Ascending aorta (tissue), 2 donors: ENCODE results near the gene GSTK1. TPM values are rescaled to one million over a fixed set of nuclear protein-coding genes. Genes with fewer than 3 reads are reported as not detected.
"Not testable (repeated sequence)": the region's sequence is repeated elsewhere in the genome, so short reads cannot be mapped to it uniquely, and the experiment has no call there.

Experiments used
- DNase-seq, 2 donors: peaks; one replicate each; pipeline ENCODE4 v3.0.0-alpha.2; 2019; ENCODE audit warnings: low spot score in 2 of 2
- H3K27ac ChIP-seq, 2 donors: fragments of 200-600 bp; sonication (generic); one replicate each; pipeline ENCODE4 v1.5.1; 2016 to 2017; ENCODE audit warnings: mild to moderate bottlenecking in 1 of 2
- H3K27me3 ChIP-seq: fragments of 200-600 bp; sonication (generic); one replicate; pipeline ENCODE4 v1.5.1; 2017
- H3K36me3 ChIP-seq, 2 donors: fragments of 200-600 bp; sonication (generic); one replicate each; pipeline ENCODE4 v1.5.1; 2016
- H3K4me1 ChIP-seq, 2 donors: fragments of 200-600 bp; sonication (generic); one replicate each; pipeline ENCODE4 v1.5.1; 2016 to 2017; ENCODE audit warnings: mild to moderate bottlenecking in 1 of 2
- H3K4me3 ChIP-seq, 2 donors: fragments of 200-600 bp; sonication (generic); one replicate each; pipeline ENCODE4 v1.5.1; 2016 to 2017; ENCODE audit warnings: mild to moderate bottlenecking in 1 of 2
- H3K9me3 ChIP-seq, 2 donors: fragments of 200-600 bp; sonication (generic); one replicate each; pipeline ENCODE4 v1.5.1; 2016
- CTCF ChIP-seq, 3 experiments: fragments of 200-600 bp in 2 of 3; fragments of 450-650 bp in 1 of 3; sonication (generic) in 2 of 3; IDR thresholded peaks; one replicate each; pipeline ENCODE4 v1.5.1; 2016 to 2019; ENCODE audit warnings: antibody characterized with exemption in 3 of 3, mild to moderate bottlenecking in 1 of 3, moderate library complexity in 1 of 3
- intact Hi-C: fragments of 100-400 bp; cut with DNase I; formaldehyde crosslinking; loops from one replicate; pipeline ENCODE4 v1.15.1; 2023
- total RNA-seq: library from RNA; depleted of rRNA; stranded (reverse); fragments of >200 nt; gene quantifications from one replicate; pipeline ENCODE4 v1.1.0, GENCODE V29; 2016

The GSTK1 gene
- total RNA-seq, result 174 TPM

- TF ChIP-seq CTCF (IDR thresholded peaks at IDR 0.05), result no peak
- intact Hi-C loops, result loop anchor here (1.0 kb wide), 1 partner anchor 25 kb away; the partner anchor contains the start of gene CASP2
- no peaks in the 10 kb centered on the region for H3K9me3 ChIP-seq
- H3K27ac ChIP-seq, result peak within 1 kb of the TSS; percentile 76 to 82
- H3K36me3 ChIP-seq, result peaks cover 12 to 16% of the 10 kb centered on the region in 2 donors
- peaks cover 4 to 9% of the 10 kb centered on the region in 2 donors for H3K4me1 ChIP-seq
- no peaks in the 10 kb centered on the region for H3K27me3 ChIP-seq
- peak; percentile 33 to 90 for DNase-seq
- peak within 1 kb of the TSS; percentile 85 to 94 for H3K4me3 ChIP-seq
Measured at GRCh38 chr7:143263266-143264195, at the start of gene GSTK1. GSTK1 (plus strand) TSS chr7:143263441; CDS start chr7:143263514, 73 bp downstream.

DNA sequence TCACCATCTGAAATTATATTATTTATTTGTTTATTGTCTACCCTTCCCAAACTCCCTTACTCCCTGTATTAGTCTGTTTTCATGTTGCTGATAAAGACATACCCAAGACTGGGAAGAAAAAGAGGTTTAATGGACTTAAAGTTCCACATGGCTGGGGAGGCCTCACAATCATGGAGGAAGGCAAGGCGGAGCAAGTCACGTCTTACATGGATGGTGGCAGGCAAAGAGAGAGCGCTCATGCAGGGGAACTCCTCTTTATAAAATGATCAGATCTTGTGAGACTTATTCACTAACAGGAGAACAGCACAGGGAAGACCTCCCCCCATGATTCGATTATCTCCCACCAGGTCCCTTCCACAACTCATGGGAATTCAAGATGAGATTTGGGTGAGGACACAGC, 49.8 kb upstream of the GSTK1 start:
- H3K27me3 ChIP-seq, H3K9me3 ChIP-seq, H3K4me1 ChIP-seq, H3K27ac ChIP-seq, DNase-seq, H3K4me3 ChIP-seq, H3K36me3 ChIP-seq, intact Hi-C loops: not testable (repeated sequence)

GRCh38 chr7:143214789-143215679, 48.2 kb upstream of the GSTK1 start:
- H3K36me3 ChIP-seq, result no peaks in the 10 kb centered on the region
- no peaks in the 10 kb centered on the region for H3K27me3 ChIP-seq
- no peak overlapping the region for H3K4me3 ChIP-seq
- H3K9me3 ChIP-seq, result no peaks in the 10 kb centered on the region
- H3K27ac ChIP-seq, result no peak overlapping the region
- TF ChIP-seq CTCF (IDR thresholded peaks at IDR 0.05), result peak; percentile 90 to 98 (median 97)
- intact Hi-C loops, result loop anchor here (1.0 to 2.0 kb wide), 2 partner anchors 207 to 360 kb away; partner anchors contain the start of gene EPHB6
- DNase-seq, result peak in 1 of 2 donors; percentile 73
- no peaks in the 10 kb centered on the region for H3K4me1 ChIP-seq

- no peak overlapping the region for H3K4me3 ChIP-seq
- TF ChIP-seq CTCF (IDR thresholded peaks at IDR 0.05), result no peak
- intact Hi-C loops, result no loop called here
- no peak overlapping the region for H3K27ac ChIP-seq
- no peaks in the 10 kb centered on the region for H3K36me3 ChIP-seq
- H3K4me1 ChIP-seq, result no peaks in the 10 kb centered on the region
- H3K9me3 ChIP-seq, result no peaks in the 10 kb centered on the region
- H3K27me3 ChIP-seq, result no peaks in the 10 kb centered on the region
- DNase-seq, result no peak
Measured at GRCh38 chr7:143216151-143216550, 47.1 kb upstream of the GSTK1 start.

GRCh38 chr7:143216686-143217085, 46.6 kb upstream of the GSTK1 start:
- intact Hi-C loops, result no loop called here
- H3K27ac ChIP-seq, result no peak overlapping the region
- H3K4me1 ChIP-seq, result no peaks in the 10 kb centered on the region
- H3K4me3 ChIP-seq, result no peak overlapping the region
- H3K9me3 ChIP-seq, result no peaks in the 10 kb centered on the region
- DNase-seq, result no peak
- H3K36me3 ChIP-seq, result no peaks in the 10 kb centered on the region
- TF ChIP-seq CTCF (IDR thresholded peaks at IDR 0.05), result no peak
- no peaks in the 10 kb centered on the region for H3K27me3 ChIP-seq
